Endothelial cell of umbilical vein (primary cell): Measurements from ENCODE around the gene ATXN7. TPM values are rescaled to one million over a fixed set of nuclear protein-coding genes. Genes with fewer than 3 reads are reported as not detected.
A peak's percentile ranks its signal among the peaks of the same experiment; 100 is the strongest.

Source experiments
- BruUV-seq: library from RNA; stranded (reverse); fragments of 400-500 nt; replicated peaks from 2 replicates; lab custom pipeline; 2021; lab: Mats Ljungman, UMichigan
- CTCF ChIA-PET: fragments of 300-600, 350-600 bp; sonication (Branson Sonifier 250); formaldehyde crosslinking; loops from one replicate; lab custom pipeline; 2021; ENCODE audit warnings: antibody characterized with exemption, inconsistent platforms; lab: Charles Lee
- POLR2A ChIA-PET: fragments of 300-600, 350-600 bp; sonication (Branson Sonifier 250); formaldehyde crosslinking; loops from one replicate; lab custom pipeline; 2021; ENCODE audit warnings: antibody characterized with exemption, inconsistent platforms; lab: Charles Lee
- DNase-seq: peaks from one replicate; pipeline ENCODE4 v3.0.0-alpha.2; 2011; ENCODE audit warnings: low read depth, low spot score
- FAIRE-seq: peaks from 2 replicates; lab custom pipeline; 2011; peaks lifted over from hg19 to GRCh38; lab: Jason Lieb, UNC
- H2AFZ ChIP-seq: 2 replicates; pipeline ENCODE4 v1.6.0; 2012; ENCODE audit warnings: low read depth, low read length, control low read depth, inconsistent platforms
- H3K27ac ChIP-seq: 2 replicates; pipeline ENCODE4 v1.5.1; 2011; ENCODE audit warnings: low read depth, mild to moderate bottlenecking, control low read depth, low read length, moderate library complexity; ENCODE audit not compliant: insufficient read depth
- H3K27me3 ChIP-seq, 2 experiments: 2 replicates each; pipeline versions ENCODE4 v1.6.0 to v1.6.1; 2011; ENCODE audit warnings: low read length in 2 of 2, mixed read lengths in 1 of 2; ENCODE audit not compliant: control insufficient read depth in 2 of 2, insufficient read depth in 2 of 2
- H3K36me3 ChIP-seq, 2 experiments: 2 replicates in 1 of 2; 3 replicates in 1 of 2; pipeline ENCODE4 v1.5.1; 2011; ENCODE audit warnings: low read length in 2 of 2, mild to moderate bottlenecking in 1 of 2, moderate library complexity in 1 of 2; ENCODE audit not compliant: control insufficient read depth in 2 of 2, insufficient read depth in 2 of 2; ENCODE audit errors: extremely low read depth in 1 of 2
- H3K4me1 ChIP-seq: 3 replicates; pipeline ENCODE4 v1.5.1; 2011; ENCODE audit warnings: mild to moderate bottlenecking, low read length; ENCODE audit not compliant: control insufficient read depth, insufficient read depth; ENCODE audit errors: extremely low read depth
- H3K4me2 ChIP-seq: 2 replicates; pipeline ENCODE4 v1.6.1; 2011; ENCODE audit warnings: low read length, control low read depth, mixed read lengths; ENCODE audit not compliant: insufficient read depth
- H3K4me3 ChIP-seq, 3 experiments: fragments of 200-600 bp in 1 of 3; sonication (generic), shearing (Covaris generic) in 1 of 3; replicated peaks in 1 of 3; 2 replicates each; pipeline ENCODE4 v1.5.1; 2011 to 2016; ENCODE audit warnings: control low read depth in 3 of 3, low read length in 3 of 3, mild to moderate bottlenecking in 2 of 3, inconsistent platforms in 1 of 3, low read depth in 1 of 3, moderate library complexity in 1 of 3; ENCODE audit not compliant: insufficient read depth in 1 of 3
- H3K79me2 ChIP-seq: 2 replicates; pipeline ENCODE4 v1.6.0; 2012; ENCODE audit warnings: low read length, inconsistent platforms; ENCODE audit not compliant: control insufficient read depth, insufficient read depth
- H3K9ac ChIP-seq: replicated peaks from 2 replicates; pipeline ENCODE3; 2011; ENCODE audit warnings: low read length, control low read depth; ENCODE audit not compliant: insufficient read depth; ENCODE audit errors: extremely low read depth
- H3K9me1 ChIP-seq: replicated peaks from 3 replicates; pipeline ENCODE4 v1.6.0; 2011; ENCODE audit warnings: mild to moderate bottlenecking, low read length; ENCODE audit not compliant: control insufficient read depth, insufficient read depth; ENCODE audit errors: extremely low read depth
- H3K9me3 ChIP-seq: replicated peaks from 2 replicates; pipeline ENCODE4 v1.5.1; 2012; ENCODE audit warnings: low read length, inconsistent platforms; ENCODE audit not compliant: control insufficient read depth, insufficient read depth
- H4K20me1 ChIP-seq: replicated peaks from 2 replicates; pipeline ENCODE3; 2011; ENCODE audit warnings: mild to moderate bottlenecking, low read length; ENCODE audit not compliant: control insufficient read depth, insufficient read depth; ENCODE audit errors: extremely low read depth
- FOS ChIP-seq: IDR thresholded peaks from 2 replicates; pipeline ENCODE4 v1.6.1; 2011; ENCODE audit warnings: mild to moderate bottlenecking, low read length, moderate library complexity, borderline replicate concordance; ENCODE audit not compliant: insufficient read depth
- JUN ChIP-seq: IDR thresholded peaks from 2 replicates; pipeline ENCODE4 v1.6.1; 2011; ENCODE audit warnings: borderline replicate concordance, low read depth; ENCODE audit not compliant: insufficient read length, insufficient read depth
- MYC ChIP-seq: IDR thresholded peaks from one replicate; pipeline ENCODE4 v1.6.1; 2011; ENCODE audit warnings: mild to moderate bottlenecking, low read depth, low read length
- POLR2A ChIP-seq: IDR thresholded peaks from 2 replicates; pipeline ENCODE4 v1.6.1; 2012; ENCODE audit warnings: low read depth, mild to moderate bottlenecking, control low read depth, low read length
- POLR2AphosphoS5 ChIP-seq: IDR thresholded peaks from 2 replicates; pipeline ENCODE4 v1.6.1; 2012; ENCODE audit warnings: low read depth, mild to moderate bottlenecking, control low read depth, low read length, moderate library complexity; ENCODE audit not compliant: insufficient read depth
- dilution Hi-C: fragments of 300-500 bp; cut with MboI; formaldehyde crosslinking; loops from one replicate; pipeline ENCODE4 v1.15.0; 2019; ENCODE audit warnings: low sequenced_read_pairs; ENCODE audit not compliant: extremely low pct_ligation_motif_present
- intact Hi-C: fragments of 100-400 bp; cut with micrococcal nuclease; formaldehyde crosslinking; loops from one replicate; pipeline ENCODE4 v1.10.0; 2022
- polyA plus RNA-seq, 4 experiments: library from polyadenylated mRNA; depleted of rRNA in 3 of 4; stranded (reverse) in 3 of 4; unstranded in 1 of 4; fragments of >200 nt; gene quantifications; 2 replicates each; pipeline versions ENCODE4 v1.2.1 to v1.2.3, GENCODE V29; 2011 to 2012; ENCODE audit warnings: missing spikeins in 1 of 4
- total RNA-seq: library from RNA; stranded (reverse); gene quantifications from 2 replicates; pipeline ENCODE4 v1.2.3, GENCODE V29; 2021
- TF ChIP-seq, protein P1 (sequence below): IDR thresholded peaks from 2 replicates; pipeline ENCODE4 v1.6.1; 2011; ENCODE audit not compliant: insufficient read depth, insufficient read length
- TF ChIP-seq, protein P2 (sequence below), 2 donors: IDR thresholded peaks; 1 replicate in 1 of 2; 2 replicates in 1 of 2; pipeline ENCODE4 v1.5.1; 2011; ENCODE audit warnings: low read length in 2 of 2, mild to moderate bottlenecking in 2 of 2, moderate library complexity in 2 of 2, control low read depth in 1 of 2, inconsistent platforms in 1 of 2, low read depth in 1 of 2; ENCODE audit not compliant: insufficient read depth in 1 of 2; ENCODE audit errors: extremely low read depth in 1 of 2

Gene ATXN7
- total and polyA plus RNA-seq, 2 donors (not counting 3 experiments of a cell fraction or from before 2014, with no cell fraction given), result 21.2 to 34.7 TPM

DNA sequence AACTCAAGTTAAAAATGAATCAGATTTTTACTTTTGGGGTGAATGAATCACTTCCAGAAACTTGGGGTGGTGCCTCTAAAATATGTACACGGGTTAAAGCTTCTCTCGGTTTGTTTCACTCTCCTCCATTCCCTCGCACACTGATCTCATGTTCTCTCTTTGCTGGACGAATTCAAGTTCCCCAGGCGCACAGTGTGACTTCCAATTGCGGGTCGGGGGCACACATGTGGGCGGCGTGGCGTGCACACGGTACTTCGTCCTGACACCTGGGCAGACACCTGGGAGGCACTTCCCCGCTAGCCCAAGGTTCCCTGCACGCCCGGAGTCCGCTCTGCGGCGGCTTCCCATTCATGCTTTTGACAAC is 47.8 kb downstream of the ATXN7 start:
- peaks cover 24% of the 10 kb centered on the region for H3K4me1 ChIP-seq
- H3K9me1 ChIP-seq, result no peaks in the 10 kb centered on the region
- H3K79me2 ChIP-seq, result peaks cover 21% of the 10 kb centered on the region
- H3K36me3 ChIP-seq, result peaks cover 0 to 2% of the 10 kb centered on the region in 2 experiments
- no peaks in the 10 kb centered on the region for H3K9me3 ChIP-seq
- H3K4me2 ChIP-seq, result peak overlapping the region; percentile 92
- BruUV-seq, result TSS peak; percentile 56
- no peaks in the 10 kb centered on the region for H4K20me1 ChIP-seq
- FAIRE-seq (no peak), DNase-seq (no peak)
- intact Hi-C loops, result loop anchor here (5.0 kb wide), 2 partner anchors 51 to 89 kb away; no protein-coding TSS in a partner anchor
- CTCF ChIA-PET, result interaction anchor here (1.0 to 3.0 kb wide), 6 partner anchors 9 to 50 kb away, joined by 3 to 8 read pairs (median 4); no protein-coding TSS in a partner anchor
- peak overlapping the region; percentile 80 for H2AFZ ChIP-seq
- H3K27ac ChIP-seq, result peak overlapping the region; percentile 85
- no peak for TF ChIP-seq MYC
- TF ChIP-seq JUN, result no peak
- TF ChIP-seq POLR2A, result no peak
- TF ChIP-seq, protein P1, sequence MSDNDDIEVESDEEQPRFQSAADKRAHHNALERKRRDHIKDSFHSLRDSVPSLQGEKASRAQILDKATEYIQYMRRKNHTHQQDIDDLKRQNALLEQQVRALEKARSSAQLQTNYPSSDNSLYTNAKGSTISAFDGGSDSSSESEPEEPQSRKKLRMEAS, result no peak
- no peaks in the 10 kb centered on the region for H3K27me3 ChIP-seq
- peak overlapping the region; percentile 74 to 85 (median 79) for H3K4me3 ChIP-seq
- dilution Hi-C loops, result no loop called here
- peak overlapping the region; percentile 85 for H3K9ac ChIP-seq
- POLR2A ChIA-PET, result no interaction called here

DNA sequence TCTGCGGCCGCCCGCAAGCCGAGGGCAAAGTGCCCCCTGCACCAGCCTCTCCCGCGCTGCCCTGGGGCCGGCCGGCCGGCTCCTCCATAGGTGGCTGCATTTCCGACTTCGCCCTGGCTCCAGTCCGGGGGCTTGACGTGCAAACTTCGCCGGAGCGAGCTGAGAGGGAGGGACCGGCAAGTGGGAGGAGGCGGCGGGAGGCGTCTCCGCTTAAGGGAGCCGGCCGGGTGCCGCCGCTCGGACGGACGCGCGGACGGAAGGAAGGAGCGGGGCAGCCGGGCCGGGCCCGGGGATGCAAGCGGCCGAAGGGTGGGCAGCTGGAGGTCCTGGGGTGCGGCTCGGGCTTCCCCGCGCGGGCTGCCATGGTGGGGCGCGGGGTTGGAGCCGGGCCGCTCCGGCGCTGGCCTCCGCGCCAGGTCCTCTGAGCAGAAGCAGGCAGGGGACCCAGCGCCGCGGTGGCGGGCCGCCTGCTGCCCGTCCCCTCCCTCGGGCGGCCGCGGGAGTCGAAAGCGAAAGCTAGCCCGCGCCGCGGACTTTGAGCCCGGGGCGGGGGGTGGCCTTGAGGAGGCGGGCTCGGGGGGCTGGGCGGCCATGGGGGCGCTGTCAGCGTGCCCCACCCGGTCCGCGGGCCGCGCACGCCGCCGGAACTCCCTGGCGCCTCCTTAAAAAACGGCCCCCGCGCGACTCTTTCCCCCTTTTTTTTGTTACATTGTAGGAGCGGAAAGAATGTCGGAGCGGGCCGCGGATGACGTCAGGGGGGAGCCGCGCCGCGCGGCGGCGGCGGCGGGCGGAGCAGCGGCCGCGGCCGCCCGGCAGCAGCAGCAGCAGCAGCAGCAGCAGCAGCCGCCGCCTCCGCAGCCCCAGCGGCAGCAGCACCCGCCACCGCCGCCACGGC is 48.5 kb downstream of the ATXN7 start, which contains the start of gene SCAANT1:
Gene SCAANT1, minus strand, starts transcription at position 511 of the 895 bp plus-strand sequence.
- no peaks in the 10 kb centered on the region for H4K20me1 ChIP-seq
- H3K4me1 ChIP-seq, result peaks cover 24% of the 10 kb centered on the region
- H3K27ac ChIP-seq, result peak within 1 kb of the TSS; percentile 85
- H3K9ac ChIP-seq, result peak within 1 kb of the TSS; percentile 85
- FAIRE-seq, result peak; percentile 74
- H3K4me2 ChIP-seq, result peak within 1 kb of the TSS; percentile 92
- no peaks in the 10 kb centered on the region for H3K9me3 ChIP-seq
- H3K4me3 ChIP-seq, result peak within 1 kb of the TSS; percentile 74 to 85 (median 79)
- ChIA-PET POLR2A (no interaction called here), CTCF (interaction anchor here (0.9 to 3.0 kb wide), 7 partner anchors 10 to 50 kb away, joined by 3 to 8 read pairs (median 3); no protein-coding TSS in a partner anchor)
- peaks cover 22% of the 10 kb centered on the region for H3K79me2 ChIP-seq
- TF ChIP-seq POLR2AphosphoS5 (peak; percentile 88), FOS (no peak)
- TF ChIP-seq, protein P2, sequence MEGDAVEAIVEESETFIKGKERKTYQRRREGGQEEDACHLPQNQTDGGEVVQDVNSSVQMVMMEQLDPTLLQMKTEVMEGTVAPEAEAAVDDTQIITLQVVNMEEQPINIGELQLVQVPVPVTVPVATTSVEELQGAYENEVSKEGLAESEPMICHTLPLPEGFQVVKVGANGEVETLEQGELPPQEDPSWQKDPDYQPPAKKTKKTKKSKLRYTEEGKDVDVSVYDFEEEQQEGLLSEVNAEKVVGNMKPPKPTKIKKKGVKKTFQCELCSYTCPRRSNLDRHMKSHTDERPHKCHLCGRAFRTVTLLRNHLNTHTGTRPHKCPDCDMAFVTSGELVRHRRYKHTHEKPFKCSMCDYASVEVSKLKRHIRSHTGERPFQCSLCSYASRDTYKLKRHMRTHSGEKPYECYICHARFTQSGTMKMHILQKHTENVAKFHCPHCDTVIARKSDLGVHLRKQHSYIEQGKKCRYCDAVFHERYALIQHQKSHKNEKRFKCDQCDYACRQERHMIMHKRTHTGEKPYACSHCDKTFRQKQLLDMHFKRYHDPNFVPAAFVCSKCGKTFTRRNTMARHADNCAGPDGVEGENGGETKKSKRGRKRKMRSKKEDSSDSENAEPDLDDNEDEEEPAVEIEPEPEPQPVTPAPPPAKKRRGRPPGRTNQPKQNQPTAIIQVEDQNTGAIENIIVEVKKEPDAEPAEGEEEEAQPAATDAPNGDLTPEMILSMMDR (IDR thresholded peaks at IDR 0.05; ENCODE audit: extremely low read depth in 1 of 2, insufficient read depth in 1 of 2, low read depth in 1 of 2, low read length in 2 of 2), result no peak
- peak; percentile 86 for DNase-seq
- H2AFZ ChIP-seq, result peak within 1 kb of the TSS; percentile 80
- no peaks in the 10 kb centered on the region for H3K9me1 ChIP-seq
- H3K36me3 ChIP-seq, result peaks cover 0 to 2% of the 10 kb centered on the region in 2 experiments
- no peaks in the 10 kb centered on the region for H3K27me3 ChIP-seq
- dilution Hi-C loops (no loop called here), intact Hi-C loops (loop anchor here (1.0 to 5.0 kb wide), 4 partner anchors 48 to 90 kb away; no protein-coding TSS in a partner anchor)
- BruUV-seq, result no TSS peak
